ENCODE measurements around the gene DENND1B.

DENND1B gene

GRCh38 chr1:197674286-197674685, 101.0 kb downstream of the DENND1B start (continued):
- TF ChIP-seq ZNF214 (tag by site-specific recombination; IDR thresholded peaks at IDR 0.05; ENCODE audit: borderline replicate concordance) (no peak), ZNF423 (tag by site-specific recombination; IDR thresholded peaks at IDR 0.05) (no peak), ZNF366 (tag by site-specific recombination; conservative IDR thresholded peaks at IDR 0.05) (no peak), HOXD13 (CRISPR knock-in tag; IDR thresholded peaks at IDR 0.05; ENCODE audit: borderline replicate concordance) (no peak), ZNF544 (tag by site-specific recombination; IDR thresholded peaks at IDR 0.05) (no peak), EGR2 (tag by site-specific recombination; IDR thresholded peaks at IDR 0.05; ENCODE audit: low read depth) (no peak)

- Histone ChIP-seq H3K9me3 (ENCODE audit: control insufficient read depth, insufficient read depth, low read depth, low read length) (no peaks in the 10 kb centered on the region), H3K4me1 (ENCODE audit: control insufficient read depth, insufficient read depth, low read length) (no peaks in the 10 kb centered on the region; the same call in 1 of the 2 replicates), H3K27ac (ENCODE audit: extremely low read depth, low read depth, low read length) (no peak overlapping the region), H3K36me3 (ENCODE audit: control insufficient read depth in 2 of 2, insufficient read depth in 1 of 2, low read length in 2 of 2) (no peaks in the 10 kb centered on the region), H3K4me3 (ENCODE audit: low read depth, low read length) (no peak overlapping the region)
- TF ChIP-seq, protein P1, sequence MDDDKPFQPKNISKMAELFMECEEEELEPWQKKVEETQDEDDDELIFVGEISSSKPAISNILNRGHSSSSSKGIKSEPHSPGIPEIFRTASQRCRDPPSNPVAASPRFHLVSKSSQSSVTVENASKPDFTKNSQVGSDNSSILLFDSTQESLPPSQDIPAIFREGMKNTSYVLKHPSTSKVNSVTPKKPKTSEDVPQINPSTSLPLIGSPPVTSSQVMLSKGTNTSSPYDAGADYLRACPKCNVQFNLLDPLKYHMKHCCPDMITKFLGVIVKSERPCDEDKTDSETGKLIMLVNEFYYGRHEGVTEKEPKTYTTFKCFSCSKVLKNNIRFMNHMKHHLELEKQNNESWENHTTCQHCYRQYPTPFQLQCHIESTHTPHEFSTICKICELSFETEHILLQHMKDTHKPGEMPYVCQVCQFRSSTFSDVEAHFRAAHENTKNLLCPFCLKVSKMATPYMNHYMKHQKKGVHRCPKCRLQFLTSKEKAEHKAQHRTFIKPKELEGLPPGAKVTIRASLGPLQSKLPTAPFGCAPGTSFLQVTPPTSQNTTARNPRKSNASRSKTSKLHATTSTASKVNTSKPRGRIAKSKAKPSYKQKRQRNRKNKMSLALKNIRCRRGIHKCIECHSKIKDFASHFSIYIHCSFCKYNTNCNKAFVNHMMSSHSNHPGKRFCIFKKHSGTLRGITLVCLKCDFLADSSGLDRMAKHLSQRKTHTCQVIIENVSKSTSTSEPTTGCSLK (tag by site-specific recombination; IDR thresholded peaks at IDR 0.05), result no peak
- TF ChIP-seq ZNF19 (tag by site-specific recombination; IDR thresholded peaks at IDR 0.05; ENCODE audit: low read depth) (no peak), ZNF529 (tag by site-specific recombination; IDR thresholded peaks at IDR 0.05; ENCODE audit: insufficient replicate concordance) (no peak)
- CTCF ChIA-PET, result interaction anchor here (1.1 to 1.6 kb wide), 2 partner anchors 54 to 195 kb away, joined by 3 to 4 read pairs; no protein-coding TSS in a partner anchor
- POLR2A ChIA-PET, result no interaction called here
Measured at GRCh38 chr1:197673292-197673691, 102.0 kb downstream of the DENND1B start.

DNA sequence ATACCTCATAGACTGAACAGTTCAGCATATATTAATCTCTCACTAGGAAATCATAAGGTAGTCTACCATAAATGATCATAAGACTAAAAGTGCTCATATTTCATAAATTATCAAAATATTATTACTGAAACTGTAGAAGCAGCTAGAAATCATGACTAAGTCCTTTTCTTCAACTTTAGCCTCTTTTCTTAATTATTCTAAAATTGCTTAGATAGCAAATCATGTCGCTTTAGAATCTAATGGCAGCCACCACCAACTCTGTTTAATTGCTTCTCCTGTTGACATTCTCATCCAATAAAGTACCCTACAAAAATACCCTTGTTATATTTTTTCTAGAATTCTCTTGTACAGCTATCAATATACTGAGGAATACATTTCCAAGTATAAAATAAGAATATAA, 102.9 kb downstream of the DENND1B start:
- no peaks in the 10 kb centered on the region for H3K36me3 ChIP-seq (ENCODE audit: control insufficient read depth in 2 of 2, insufficient read depth in 1 of 2, low read length in 2 of 2)
- POLR2A ChIA-PET, result no interaction called here
- no peak overlapping the region for H3K27ac ChIP-seq (ENCODE audit: extremely low read depth, low read depth, low read length)
- CTCF ChIA-PET, result interaction anchor here (1.1 to 1.6 kb wide), 2 partner anchors 53 to 196 kb away, joined by 3 to 4 read pairs; no protein-coding TSS in a partner anchor
- no peaks in the 10 kb centered on the region; the same call in 1 of the 2 replicates for H3K4me1 ChIP-seq (ENCODE audit: control insufficient read depth, insufficient read depth, low read length)
- no peaks in the 10 kb centered on the region for H3K9me3 ChIP-seq (ENCODE audit: control insufficient read depth, insufficient read depth, low read depth, low read length)
- TF ChIP-seq HOXD13 (CRISPR knock-in tag; IDR thresholded peaks at IDR 0.05; ENCODE audit: borderline replicate concordance) (no peak), ZFP37 (tag by site-specific recombination; IDR thresholded peaks at IDR 0.05) (no peak), ZBTB11 (tag by site-specific recombination; conservative IDR thresholded peaks at IDR 0.05; ENCODE audit: low read depth) (no peak), ZNF174 (tag by site-specific recombination; IDR thresholded peaks at IDR 0.05) (no peak), ZNF18 (tag by site-specific recombination; IDR thresholded peaks at IDR 0.05) (no peak)
- H3K4me3 ChIP-seq (ENCODE audit: low read depth, low read length), result no peak overlapping the region
